HFFc6 (cell line): ENCODE results near the gene OSBPL10. TPM values are rescaled to one million over a fixed set of nuclear protein-coding genes. Genes with fewer than 3 reads are reported as not detected.

Experiments used
- DNase-seq: peaks from one replicate; pipeline ENCODE4 v3.0.0-alpha.2; 2018
- H3K27ac Mint-ChIP-seq: 2 replicates; pipeline ENCODE4 v1.8.0; 2020; ENCODE audit warnings: mild to moderate bottlenecking, mixed read lengths
- H3K27me3 Mint-ChIP-seq: 2 replicates; pipeline ENCODE4 v1.8.0; 2021; ENCODE audit warnings: mild to moderate bottlenecking, moderate library complexity, mixed read lengths; ENCODE audit not compliant: insufficient read depth
- H3K36me3 Mint-ChIP-seq: 2 replicates; pipeline ENCODE4 v1.8.0; 2021; ENCODE audit warnings: low read depth, mixed read lengths
- H3K4me1 Mint-ChIP-seq: 2 replicates; pipeline ENCODE4 v1.8.0; 2020; ENCODE audit warnings: low read depth, mixed read lengths
- H3K4me3 Mint-ChIP-seq: 2 replicates; pipeline ENCODE4 v1.8.0; 2020; ENCODE audit warnings: mild to moderate bottlenecking, moderate library complexity, mixed read lengths
- H3K9me3 Mint-ChIP-seq: 2 replicates; pipeline ENCODE4 v1.8.0; 2020; ENCODE audit warnings: mild to moderate bottlenecking, mixed read lengths
- total RNA-seq, 6 experiments: library from RNA; stranded (reverse); fragmentation: NEBNext Ultra II Directional; extraction: Animal tissue kit (Norgen Biotek cat#: 25700); gene quantifications; 2 replicates in 1 of 6; 3 replicates in 5 of 6; pipeline ENCODE4 v1.2.3, GENCODE V29; 2021
- TF ChIP-seq, protein P1 (sequence below): fragments of 200-600 bp; sonication (generic); IDR thresholded peaks from 2 replicates; pipeline ENCODE4 v1.5.0; 2021; ENCODE audit warnings: antibody characterized with exemption, mild to moderate bottlenecking

The OSBPL10 gene
- total RNA-seq, 6 experiments from 2014 or later = 7.3 to 8.9 (median 8.6) TPM

DNA sequence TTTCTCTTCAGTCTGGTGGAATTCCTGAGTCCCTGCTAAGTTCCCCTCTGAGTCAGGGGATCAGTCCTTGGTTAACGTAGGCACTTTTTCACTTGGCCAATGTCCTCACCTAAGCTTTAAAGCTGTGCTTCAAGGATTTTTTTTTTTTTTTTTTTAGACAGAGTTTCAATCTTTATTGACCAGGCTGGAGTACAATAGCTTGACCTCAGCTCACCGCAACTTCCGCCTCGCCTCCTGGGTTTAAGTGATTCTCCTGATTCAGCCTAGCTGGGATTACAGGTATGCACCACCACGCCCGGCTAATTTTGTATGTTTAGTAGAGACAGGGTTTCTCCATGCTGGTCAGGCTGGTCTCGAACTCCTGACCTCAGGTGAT, 228.0 kb downstream of the OSBPL10 start:
- no peaks in the 10 kb centered on the region for H3K9me3 Mint-ChIP-seq
- no peaks in the 10 kb centered on the region for H3K36me3 Mint-ChIP-seq
- no peak for DNase-seq
- no peak overlapping the region for H3K4me3 Mint-ChIP-seq
- H3K27ac Mint-ChIP-seq = no peak overlapping the region
- TF ChIP-seq, protein P1, sequence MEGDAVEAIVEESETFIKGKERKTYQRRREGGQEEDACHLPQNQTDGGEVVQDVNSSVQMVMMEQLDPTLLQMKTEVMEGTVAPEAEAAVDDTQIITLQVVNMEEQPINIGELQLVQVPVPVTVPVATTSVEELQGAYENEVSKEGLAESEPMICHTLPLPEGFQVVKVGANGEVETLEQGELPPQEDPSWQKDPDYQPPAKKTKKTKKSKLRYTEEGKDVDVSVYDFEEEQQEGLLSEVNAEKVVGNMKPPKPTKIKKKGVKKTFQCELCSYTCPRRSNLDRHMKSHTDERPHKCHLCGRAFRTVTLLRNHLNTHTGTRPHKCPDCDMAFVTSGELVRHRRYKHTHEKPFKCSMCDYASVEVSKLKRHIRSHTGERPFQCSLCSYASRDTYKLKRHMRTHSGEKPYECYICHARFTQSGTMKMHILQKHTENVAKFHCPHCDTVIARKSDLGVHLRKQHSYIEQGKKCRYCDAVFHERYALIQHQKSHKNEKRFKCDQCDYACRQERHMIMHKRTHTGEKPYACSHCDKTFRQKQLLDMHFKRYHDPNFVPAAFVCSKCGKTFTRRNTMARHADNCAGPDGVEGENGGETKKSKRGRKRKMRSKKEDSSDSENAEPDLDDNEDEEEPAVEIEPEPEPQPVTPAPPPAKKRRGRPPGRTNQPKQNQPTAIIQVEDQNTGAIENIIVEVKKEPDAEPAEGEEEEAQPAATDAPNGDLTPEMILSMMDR = no peak
- H3K27me3 Mint-ChIP-seq = no peaks in the 10 kb centered on the region
- no peaks in the 10 kb centered on the region for H3K4me1 Mint-ChIP-seq

DNA sequence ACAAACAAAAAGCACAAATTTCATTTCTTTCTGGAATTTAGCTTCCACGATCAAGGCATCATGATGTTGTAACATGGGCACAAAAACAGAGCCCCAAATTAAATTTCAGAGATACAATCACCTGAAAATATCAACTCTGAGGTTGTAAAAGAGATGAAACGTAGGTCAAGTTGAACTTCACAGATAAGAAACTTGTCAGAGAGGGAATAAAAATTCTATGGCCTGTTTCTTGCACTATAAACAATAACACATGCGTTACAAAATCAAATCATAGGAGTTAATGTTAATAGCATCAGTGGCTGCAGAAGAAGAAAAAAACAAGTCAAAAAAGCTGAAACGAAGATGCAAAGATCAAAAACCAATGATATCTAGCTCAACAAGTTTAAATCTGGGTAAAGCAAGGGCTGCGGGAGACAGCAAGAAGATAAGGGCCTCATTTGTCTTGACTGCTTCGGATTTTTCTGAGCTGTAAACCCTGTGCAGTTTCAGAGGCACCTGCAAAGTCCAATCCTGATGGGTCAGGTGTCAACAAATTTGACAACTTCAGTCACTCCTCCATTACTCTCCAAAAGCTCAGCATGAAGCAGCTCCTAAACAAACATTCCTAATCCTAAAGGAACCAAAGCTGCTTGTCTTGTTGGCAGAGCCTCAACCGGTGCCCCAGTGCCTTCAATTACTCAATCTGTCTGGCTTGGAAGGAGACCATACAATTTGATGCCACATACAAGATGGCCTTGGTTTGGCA, 228.6 kb downstream of the OSBPL10 start:
- Mint-ChIP-seq H3K27me3 (no peaks in the 10 kb centered on the region), H3K9me3 (no peaks in the 10 kb centered on the region), H3K4me3 (no peak overlapping the region), H3K4me1 (no peaks in the 10 kb centered on the region), H3K27ac (no peak overlapping the region), H3K36me3 (no peaks in the 10 kb centered on the region)
- TF ChIP-seq, protein P1 = no peak
- DNase-seq = no peak

DNA sequence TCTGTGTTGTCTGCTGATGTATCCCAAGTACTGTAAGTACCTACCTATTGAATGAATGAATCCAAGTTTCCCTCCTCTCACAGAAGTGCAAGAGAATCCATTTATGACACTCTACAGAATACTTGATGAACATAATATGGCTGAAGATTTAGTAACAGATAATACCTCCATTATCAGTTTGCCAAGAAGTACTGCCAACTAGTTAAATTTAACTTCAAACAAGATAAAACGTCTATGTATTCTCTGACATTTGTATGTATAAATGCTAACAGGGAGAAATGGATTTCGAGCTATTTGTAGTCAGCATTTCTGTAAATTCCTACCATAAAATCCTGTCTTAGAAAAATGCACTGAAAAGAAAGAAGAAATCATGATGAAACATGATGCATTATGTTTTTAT, 230.7 kb downstream of the OSBPL10 start:
- no peaks in the 10 kb centered on the region for H3K27me3 Mint-ChIP-seq
- DNase-seq = no peak
- H3K4me3 Mint-ChIP-seq = no peak overlapping the region
- peaks cover 10% of the 10 kb centered on the region for H3K4me1 Mint-ChIP-seq
- H3K36me3 Mint-ChIP-seq = no peaks in the 10 kb centered on the region
- H3K27ac Mint-ChIP-seq = no peak overlapping the region
- no peaks in the 10 kb centered on the region for H3K9me3 Mint-ChIP-seq
- TF ChIP-seq, protein P1 = no peak

DNA sequence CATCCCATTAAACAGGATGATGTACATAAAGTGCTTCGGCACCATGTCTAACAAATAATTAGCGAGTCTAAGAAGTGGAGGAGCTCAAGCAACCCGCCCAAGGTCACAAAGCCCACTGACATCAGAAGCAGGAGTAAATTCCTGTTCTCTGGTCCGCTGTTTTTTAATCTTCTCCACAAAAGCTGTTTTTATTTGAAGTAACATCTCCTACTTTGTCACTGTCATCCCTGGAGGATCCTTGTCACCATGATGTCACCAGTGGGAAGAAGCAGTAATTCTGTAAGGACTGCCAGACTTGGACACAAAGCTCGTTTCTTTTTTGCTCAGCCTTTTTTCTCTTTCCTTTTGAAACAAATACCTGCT, 232.1 kb downstream of the OSBPL10 start:
- H3K27me3 Mint-ChIP-seq = no peaks in the 10 kb centered on the region

DNA sequence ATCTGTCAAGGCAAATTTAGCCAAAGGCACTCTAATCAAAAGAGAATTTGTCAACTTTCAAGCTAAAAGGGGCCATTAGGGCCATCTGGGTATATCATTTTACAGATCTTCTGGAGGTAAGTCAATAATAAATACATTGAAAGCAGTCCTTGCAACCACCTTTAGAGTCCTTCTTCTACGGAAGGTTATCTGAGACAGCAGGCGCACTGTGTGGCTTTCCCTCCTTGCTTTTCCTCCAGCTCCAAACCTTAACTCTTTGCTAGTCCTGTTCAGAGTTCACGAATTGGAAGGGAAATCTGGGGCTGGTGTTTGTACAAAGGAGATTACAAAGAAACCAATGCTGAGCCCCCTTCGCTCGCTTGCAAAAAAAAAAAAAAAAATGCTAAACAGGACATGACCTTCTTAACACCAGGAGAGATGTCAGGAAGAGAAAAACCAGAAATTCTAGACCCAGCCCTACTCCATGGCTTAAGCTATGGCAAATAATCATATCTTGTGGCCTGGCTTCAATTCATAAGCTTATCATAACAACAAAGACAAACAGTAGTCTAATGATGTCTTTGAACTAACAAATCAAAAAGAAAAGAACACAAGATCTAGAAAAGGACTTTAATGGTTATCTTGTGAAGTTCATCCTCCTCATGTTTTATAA, 232.7 kb downstream of the OSBPL10 start:
- Mint-ChIP-seq H3K27me3 (no peaks in the 10 kb centered on the region), H3K36me3 (no peaks in the 10 kb centered on the region), H3K4me3 (no peak overlapping the region), H3K4me1 (peaks cover 11% of the 10 kb centered on the region), H3K27ac (no peak overlapping the region), H3K9me3 (no peaks in the 10 kb centered on the region)
- TF ChIP-seq, protein P1 = no peak
- DNase-seq = no peak

More for the DNA sequence above, 232.1 kb downstream of the OSBPL10 start:
- H3K9me3 Mint-ChIP-seq = no peaks in the 10 kb centered on the region
- TF ChIP-seq, protein P1 = no peak
- H3K4me3 Mint-ChIP-seq = no peak overlapping the region
- no peak overlapping the region for H3K27ac Mint-ChIP-seq
- no peaks in the 10 kb centered on the region for H3K36me3 Mint-ChIP-seq
- peaks cover 11% of the 10 kb centered on the region for H3K4me1 Mint-ChIP-seq
- no peak for DNase-seq
